ENCODE measurements around the gene RBM8A. TPM values are rescaled to one million over a fixed set of nuclear protein-coding genes. Genes with fewer than 3 reads are reported as not detected.
"Not testable (repeated sequence)": the region's sequence is repeated elsewhere in the genome, so short reads cannot be mapped to it uniquely, and the experiment has no call there.

The RBM8A gene
- total RNA-seq, 1 experiment from 2014 or later, result 285 TPM

GRCh38 chr1:145946477-145946986, 19.2 kb upstream of the RBM8A start:
- no peak for DNase-seq (ENCODE audit: low read depth in 1 of 2, low spot score in 2 of 2)
- Histone ChIP-seq H3K27me3 (replicated peaks) (no peaks in the 10 kb centered on the region), H3K27ac (no peak overlapping the region), H3K4me1 (replicated peaks) (no peaks in the 10 kb centered on the region), H3K4me3 (no peak overlapping the region), H3K9me3 (replicated peaks) (no peaks in the 10 kb centered on the region), H3K36me3 (peaks cover 55% of the 10 kb centered on the region)

- no peaks in the 10 kb centered on the region for H3K27me3 ChIP-seq (replicated peaks)
- DNase-seq (ENCODE audit: low read depth in 1 of 2, low spot score in 2 of 2), result no peak
- H3K4me3 ChIP-seq, result no peak overlapping the region
- no peaks in the 10 kb centered on the region for H3K9me3 ChIP-seq (replicated peaks)
- H3K36me3 ChIP-seq, result peaks cover 53% of the 10 kb centered on the region
- H3K27ac ChIP-seq, result no peak overlapping the region
- no peaks in the 10 kb centered on the region for H3K4me1 ChIP-seq (replicated peaks)
Measured at GRCh38 chr1:145944532-145944931, 17.2 kb upstream of the RBM8A start.

- H3K9me3 ChIP-seq (replicated peaks), result no peaks in the 10 kb centered on the region
- H3K27ac ChIP-seq, result no peak overlapping the region
- no peak for DNase-seq (ENCODE audit: low read depth in 1 of 2, low spot score in 2 of 2)
- H3K36me3 ChIP-seq, result peaks cover 52% of the 10 kb centered on the region
- H3K4me3 ChIP-seq, result no peak overlapping the region
- no peaks in the 10 kb centered on the region for H3K27me3 ChIP-seq (replicated peaks)
- no peaks in the 10 kb centered on the region for H3K4me1 ChIP-seq (replicated peaks)
Measured at GRCh38 chr1:145942871-145943270, 15.6 kb upstream of the RBM8A start.

- no peak overlapping the region for H3K4me3 ChIP-seq
- no peak overlapping the region for H3K27ac ChIP-seq
- H3K27me3 ChIP-seq (replicated peaks), result no peaks in the 10 kb centered on the region
- no peaks in the 10 kb centered on the region for H3K4me1 ChIP-seq (replicated peaks)
- H3K36me3 ChIP-seq, result peaks cover 52% of the 10 kb centered on the region
- no peak for DNase-seq (ENCODE audit: low read depth in 1 of 2, low spot score in 2 of 2)
- H3K9me3 ChIP-seq (replicated peaks), result no peaks in the 10 kb centered on the region
Measured at GRCh38 chr1:145942405-145942804, 15.1 kb upstream of the RBM8A start.

- H3K27ac ChIP-seq, result no peak overlapping the region
- DNase-seq (ENCODE audit: low read depth in 1 of 2, low spot score in 2 of 2), result no peak
- no peaks in the 10 kb centered on the region for H3K27me3 ChIP-seq (replicated peaks)
- H3K9me3 ChIP-seq (replicated peaks), result no peaks in the 10 kb centered on the region
- no peaks in the 10 kb centered on the region for H3K4me1 ChIP-seq (replicated peaks)
- H3K4me3 ChIP-seq, result no peak overlapping the region
- peaks cover 44% of the 10 kb centered on the region for H3K36me3 ChIP-seq
Measured at GRCh38 chr1:145937436-145937835, 10.2 kb upstream of the RBM8A start.

GRCh38 chr1:145936247-145936646, 9.0 kb upstream of the RBM8A start:
- Histone ChIP-seq H3K9me3 (replicated peaks) (no peaks in the 10 kb centered on the region), H3K27me3 (replicated peaks) (no peaks in the 10 kb centered on the region), H3K27ac (no peak overlapping the region), H3K4me1 (replicated peaks) (no peaks in the 10 kb centered on the region), H3K36me3 (peaks cover 38% of the 10 kb centered on the region), H3K4me3 (no peak overlapping the region)
- no peak for DNase-seq (ENCODE audit: low read depth in 1 of 2, low spot score in 2 of 2)

- no peak for DNase-seq (ENCODE audit: low read depth in 1 of 2, low spot score in 2 of 2)
- no peaks in the 10 kb centered on the region for H3K27me3 ChIP-seq (replicated peaks)
- H3K4me1 ChIP-seq (replicated peaks), result no peaks in the 10 kb centered on the region
- no peaks in the 10 kb centered on the region for H3K9me3 ChIP-seq (replicated peaks)
- no peak overlapping the region for H3K27ac ChIP-seq
- no peak overlapping the region for H3K4me3 ChIP-seq
- peaks cover 40% of the 10 kb centered on the region for H3K36me3 ChIP-seq
Measured at GRCh38 chr1:145935708-145936107, 8.4 kb upstream of the RBM8A start.

GRCh38 chr1:145932522-145933009, 5.3 kb upstream of the RBM8A start:
- peaks cover 36% of the 10 kb centered on the region for H3K36me3 ChIP-seq
- not testable (repeated sequence) for H3K27me3 ChIP-seq (replicated peaks); H3K4me1 ChIP-seq (replicated peaks); H3K4me3 ChIP-seq; H3K27ac ChIP-seq; H3K9me3 ChIP-seq (replicated peaks); DNase-seq (ENCODE audit: low read depth in 1 of 2, low spot score in 2 of 2)

- Histone ChIP-seq H3K27ac (peak overlapping the region; percentile 94), H3K9me3 (replicated peaks) (no peaks in the 10 kb centered on the region), H3K4me3 (peak overlapping the region; percentile 58), H3K36me3 (peaks cover 26% of the 10 kb centered on the region), H3K4me1 (replicated peaks) (peaks cover 8% of the 10 kb centered on the region), H3K27me3 (replicated peaks) (no peaks in the 10 kb centered on the region)
- DNase-seq (ENCODE audit: low read depth in 1 of 2, low spot score in 2 of 2), result no peak
Measured at GRCh38 chr1:145927916-145928643, 796 bp upstream of the RBM8A start.

- H3K27me3 ChIP-seq (replicated peaks), result no peaks in the 10 kb centered on the region
- DNase-seq (ENCODE audit: low read depth in 1 of 2, low spot score in 2 of 2), result no peak
- peak overlapping the region; percentile 94 for H3K27ac ChIP-seq
Measured at GRCh38 chr1:145926686-145927062, 610 bp downstream of the RBM8A start.

GRCh38 chr1:145922266-145922665, 5.0 kb downstream of the RBM8A start:
- no peak overlapping the region for H3K27ac ChIP-seq
- DNase-seq (ENCODE audit: low read depth in 1 of 2, low spot score in 2 of 2), result no peak
- no peaks in the 10 kb centered on the region for H3K9me3 ChIP-seq (replicated peaks)
- peaks cover 28% of the 10 kb centered on the region for H3K4me1 ChIP-seq (replicated peaks)
- no peak overlapping the region for H3K4me3 ChIP-seq
- no peaks in the 10 kb centered on the region for H3K27me3 ChIP-seq (replicated peaks)
- H3K36me3 ChIP-seq, result peaks cover 29% of the 10 kb centered on the region

More at GRCh38 chr1:145926686-145927062, 610 bp downstream of the RBM8A start:
- H3K9me3 ChIP-seq (replicated peaks), result no peaks in the 10 kb centered on the region
- peaks cover 8% of the 10 kb centered on the region for H3K4me1 ChIP-seq (replicated peaks)
- peak overlapping the region; percentile 58 for H3K4me3 ChIP-seq
- H3K36me3 ChIP-seq, result peaks cover 34% of the 10 kb centered on the region

GRCh38 chr1:145920297-145920696, 7.0 kb downstream of the RBM8A start:
- H3K4me3 ChIP-seq; H3K9me3 ChIP-seq (replicated peaks); DNase-seq (ENCODE audit: low read depth in 1 of 2, low spot score in 2 of 2); H3K27me3 ChIP-seq (replicated peaks); H3K27ac ChIP-seq: not testable (repeated sequence)
- peaks cover 24% of the 10 kb centered on the region for H3K4me1 ChIP-seq (replicated peaks)
- peaks cover 33% of the 10 kb centered on the region for H3K36me3 ChIP-seq

- DNase-seq (ENCODE audit: low read depth in 1 of 2, low spot score in 2 of 2), result peak in 1 of 2 experiments; percentile 56
- H3K27ac ChIP-seq, result peak overlapping the region; percentile 72
- H3K4me3 ChIP-seq, result peak overlapping the region; percentile 76
- H3K9me3 ChIP-seq (replicated peaks), result no peaks in the 10 kb centered on the region
- H3K4me1 ChIP-seq (replicated peaks), result peaks cover 27% of the 10 kb centered on the region
- no peaks in the 10 kb centered on the region for H3K27me3 ChIP-seq (replicated peaks)
- H3K36me3 ChIP-seq, result peaks cover 43% of the 10 kb centered on the region
Measured at GRCh38 chr1:145918992-145919939, 8.0 kb downstream of the RBM8A start.

Measured in SJSA1 (cell line).